HG03378 (cell line): Measurements from ENCODE around the gene PRR22.
A peak's percentile ranks its signal among the peaks of the same experiment; 100 is the strongest.
"Not testable (repeated sequence)": the region's sequence is repeated elsewhere in the genome, so short reads cannot be mapped to it uniquely, and the experiment has no call there.

Experiments used
- ATAC-seq: cut with Tn5 transposase; IDR thresholded peaks from one replicate; pipeline ENCODE4 v1.9.1; 2021; ENCODE audit warnings: mild to moderate bottlenecking, moderate library complexity; ENCODE audit not compliant: unreplicated experiment

PRR22 gene

GRCh38 chr19:5792224-5792623 lies 7.7 kb upstream of the PRR22 start:
- no peak for ATAC-seq

GRCh38 chr19:5790559-5791520 lies 6.3 kb upstream of the PRR22 start, which contains the start of gene DUS3L:
DUS3L (minus strand) TSS chr19:5791163; CDS start chr19:5791141, 22 bp downstream.
- peak; percentile 86 for ATAC-seq

GRCh38 chr19:5789886-5790558 lies 5.5 kb upstream of the PRR22 start:
- no peak for ATAC-seq

GRCh38 chr19:5789351-5789761 lies 4.8 kb upstream of the PRR22 start:
- no peak for ATAC-seq

GRCh38 chr19:5788422-5788821 lies 3.9 kb upstream of the PRR22 start:
- ATAC-seq = no peak

- ATAC-seq = no peak
These were observed 3.0 kb upstream of the PRR22 start for GRCh38 chr19:5787409-5788182.

GRCh38 chr19:5786593-5787408 lies 2.3 kb upstream of the PRR22 start:
- no peak for ATAC-seq

GRCh38 chr19:5785423-5785822 lies 877 bp upstream of the PRR22 start:
- no peak for ATAC-seq

- ATAC-seq = no peak
These were observed 1.3 kb downstream of the PRR22 start for GRCh38 chr19:5782945-5783919.

- ATAC-seq = no peak
These were observed 2.2 kb downstream of the PRR22 start for GRCh38 chr19:5782322-5782721.

GRCh38 chr19:5780916-5781315 lies 3.6 kb downstream of the PRR22 start:
- ATAC-seq = not testable (repeated sequence)

- no peak for ATAC-seq
These were observed 6.1 kb downstream of the PRR22 start for GRCh38 chr19:5778402-5778801.

- ATAC-seq = no peak
These were observed 8.8 kb downstream of the PRR22 start for GRCh38 chr19:5775668-5776309.

- no peak for ATAC-seq
These were observed 9.6 kb downstream of the PRR22 start for GRCh38 chr19:5774921-5775320.

GRCh38 chr19:5773276-5773675 lies 11.3 kb downstream of the PRR22 start:
- ATAC-seq = no peak

GRCh38 chr19:5772416-5772815 lies 12.1 kb downstream of the PRR22 start:
- no peak for ATAC-seq

- ATAC-seq = no peak
These were observed 16.6 kb downstream of the PRR22 start for GRCh38 chr19:5767949-5768348.

GRCh38 chr19:5765220-5765619 lies 19.3 kb downstream of the PRR22 start:
- no peak for ATAC-seq
